ENCODE results near the gene ATF4.

The ATF4 gene

GRCh38 chr22:39535357-39535725 lies 15.0 kb downstream of the ATF4 start:
- ATAC-seq (ENCODE audit: low read depth) (no peak), DNase-seq (ENCODE audit: low spot score in 2 of 2) (no peak)
- peaks cover 15% of the 10 kb centered on the region for H3K4me1 Mint-ChIP-seq
- no peaks in the 10 kb centered on the region for H3K27me3 Mint-ChIP-seq
- H3K4me3 Mint-ChIP-seq: no peak overlapping the region
- H3K27ac Mint-ChIP-seq: no peak overlapping the region
- H3K9me3 Mint-ChIP-seq: no peaks in the 10 kb centered on the region
- peaks cover 7% of the 10 kb centered on the region for H3K36me3 Mint-ChIP-seq

- Mint-ChIP-seq H3K4me3 (no peak overlapping the region), H3K4me1 (peaks cover 10% of the 10 kb centered on the region), H3K27ac (no peak overlapping the region), H3K27me3 (no peaks in the 10 kb centered on the region), H3K9me3 (no peaks in the 10 kb centered on the region), H3K36me3 (peaks cover 7% of the 10 kb centered on the region)
- DNase-seq (ENCODE audit: low spot score in 2 of 2) (no peak), ATAC-seq (ENCODE audit: low read depth) (no peak)
Measured at GRCh38 chr22:39535831-39536449, 15.6 kb downstream of the ATF4 start.

GRCh38 chr22:39536711-39537110 lies 16.3 kb downstream of the ATF4 start:
- ATAC-seq (ENCODE audit: low read depth): no peak
- no peak overlapping the region for H3K27ac Mint-ChIP-seq

GRCh38 chr22:39537975-39538374 lies 17.6 kb downstream of the ATF4 start:
- no peaks in the 10 kb centered on the region for H3K36me3 Mint-ChIP-seq
- H3K27me3 Mint-ChIP-seq: peaks cover 3% of the 10 kb centered on the region
- DNase-seq (ENCODE audit: low spot score in 2 of 2) (no peak), ATAC-seq (ENCODE audit: low read depth) (no peak)
- H3K4me1 Mint-ChIP-seq: no peaks in the 10 kb centered on the region
- H3K9me3 Mint-ChIP-seq: no peaks in the 10 kb centered on the region
- no peak overlapping the region for H3K27ac Mint-ChIP-seq
- no peak overlapping the region for H3K4me3 Mint-ChIP-seq

More at GRCh38 chr22:39536711-39537110, 16.3 kb downstream of the ATF4 start:
- Mint-ChIP-seq H3K4me1 (peaks cover 4% of the 10 kb centered on the region), H3K36me3 (peaks cover 4% of the 10 kb centered on the region), H3K27me3 (no peaks in the 10 kb centered on the region), H3K9me3 (no peaks in the 10 kb centered on the region), H3K4me3 (no peak overlapping the region)
- DNase-seq (ENCODE audit: low spot score in 2 of 2): no peak

- peaks cover 6% of the 10 kb centered on the region for H3K4me1 Mint-ChIP-seq
- ATAC-seq (ENCODE audit: low read depth) (peak; percentile 74), DNase-seq (ENCODE audit: low spot score in 2 of 2) (no peak)
- H3K27me3 Mint-ChIP-seq: peaks cover 25% of the 10 kb centered on the region
- H3K27ac Mint-ChIP-seq: no peak overlapping the region
- H3K36me3 Mint-ChIP-seq: no peaks in the 10 kb centered on the region
- no peaks in the 10 kb centered on the region for H3K9me3 Mint-ChIP-seq
- no peak overlapping the region for H3K4me3 Mint-ChIP-seq
Measured at GRCh38 chr22:39543095-39543494, 22.7 kb downstream of the ATF4 start.

- H3K4me1 Mint-ChIP-seq: peaks cover 6% of the 10 kb centered on the region
- no peak overlapping the region for H3K27ac Mint-ChIP-seq
- H3K4me3 Mint-ChIP-seq: no peak overlapping the region
- no peak for DNase-seq (ENCODE audit: low spot score in 2 of 2)
- H3K9me3 Mint-ChIP-seq: no peaks in the 10 kb centered on the region
- H3K36me3 Mint-ChIP-seq: no peaks in the 10 kb centered on the region
- no peak for ATAC-seq (ENCODE audit: low read depth)
- H3K27me3 Mint-ChIP-seq: peaks cover 27% of the 10 kb centered on the region
Measured at GRCh38 chr22:39545386-39546365, 25.3 kb downstream of the ATF4 start.

GRCh38 chr22:39546889-39547586 lies 26.7 kb downstream of the ATF4 start:
- H3K9me3 Mint-ChIP-seq: no peaks in the 10 kb centered on the region
- no peak overlapping the region for H3K27ac Mint-ChIP-seq
- ATAC-seq (ENCODE audit: low read depth): no peak
- DNase-seq (ENCODE audit: low spot score in 2 of 2): no peak
- H3K36me3 Mint-ChIP-seq: no peaks in the 10 kb centered on the region
- H3K27me3 Mint-ChIP-seq: peaks cover 33% of the 10 kb centered on the region
- peaks cover 6% of the 10 kb centered on the region for H3K4me1 Mint-ChIP-seq
- no peak overlapping the region for H3K4me3 Mint-ChIP-seq

GRCh38 chr22:39547587-39547947 lies 27.2 kb downstream of the ATF4 start:
- ATAC-seq (ENCODE audit: low read depth): no peak
- H3K4me1 Mint-ChIP-seq: peaks cover 6% of the 10 kb centered on the region

GRCh38 chr22:39553429-39553828 lies 33.1 kb downstream of the ATF4 start:
- Mint-ChIP-seq H3K4me1 (peaks cover 5% of the 10 kb centered on the region), H3K36me3 (no peaks in the 10 kb centered on the region), H3K27ac (no peak overlapping the region), H3K4me3 (no peak overlapping the region), H3K27me3 (peaks cover 27% of the 10 kb centered on the region), H3K9me3 (no peaks in the 10 kb centered on the region)
- no peak for ATAC-seq (ENCODE audit: low read depth)
- no peak for DNase-seq (ENCODE audit: low spot score in 2 of 2)

More at GRCh38 chr22:39547587-39547947, 27.2 kb downstream of the ATF4 start:
- Mint-ChIP-seq H3K4me3 (no peak overlapping the region), H3K27ac (no peak overlapping the region), H3K27me3 (peaks cover 31% of the 10 kb centered on the region), H3K36me3 (no peaks in the 10 kb centered on the region), H3K9me3 (no peaks in the 10 kb centered on the region)
- DNase-seq (ENCODE audit: low spot score in 2 of 2): no peak

- H3K36me3 Mint-ChIP-seq: no peaks in the 10 kb centered on the region
- peaks cover 5% of the 10 kb centered on the region for H3K4me1 Mint-ChIP-seq
- ATAC-seq (ENCODE audit: low read depth) (no peak), DNase-seq (ENCODE audit: low spot score in 2 of 2) (no peak)
- H3K27ac Mint-ChIP-seq: no peak overlapping the region
- no peak overlapping the region for H3K4me3 Mint-ChIP-seq
- H3K9me3 Mint-ChIP-seq: no peaks in the 10 kb centered on the region
- H3K27me3 Mint-ChIP-seq: peaks cover 30% of the 10 kb centered on the region
Measured at GRCh38 chr22:39554151-39554550, 33.8 kb downstream of the ATF4 start.

GRCh38 chr22:39556970-39557841 lies 36.8 kb downstream of the ATF4 start:
- Mint-ChIP-seq H3K4me1 (peaks cover 5% of the 10 kb centered on the region), H3K9me3 (no peaks in the 10 kb centered on the region), H3K4me3 (peak overlapping the region; percentile 54), H3K36me3 (no peaks in the 10 kb centered on the region), H3K27me3 (peaks cover 29% of the 10 kb centered on the region), H3K27ac (no peak overlapping the region)
- DNase-seq (ENCODE audit: low spot score in 2 of 2): no peak
- ATAC-seq (ENCODE audit: low read depth): peak; percentile 65

- Mint-ChIP-seq H3K4me3 (peak overlapping the region; percentile 44), H3K36me3 (no peaks in the 10 kb centered on the region), H3K9me3 (no peaks in the 10 kb centered on the region), H3K27ac (no peak overlapping the region), H3K4me1 (peaks cover 5% of the 10 kb centered on the region), H3K27me3 (peaks cover 23% of the 10 kb centered on the region)
- DNase-seq (ENCODE audit: low spot score in 2 of 2) (no peak), ATAC-seq (ENCODE audit: low read depth) (no peak)
Measured at GRCh38 chr22:39558254-39558727, 37.9 kb downstream of the ATF4 start.

GRCh38 chr22:39558950-39559349 lies 38.6 kb downstream of the ATF4 start:
- Mint-ChIP-seq H3K4me3 (no peak overlapping the region), H3K9me3 (no peaks in the 10 kb centered on the region), H3K4me1 (peaks cover 5% of the 10 kb centered on the region), H3K27ac (no peak overlapping the region), H3K27me3 (peaks cover 23% of the 10 kb centered on the region), H3K36me3 (no peaks in the 10 kb centered on the region)
- no peak for DNase-seq (ENCODE audit: low spot score in 2 of 2)
- no peak for ATAC-seq (ENCODE audit: low read depth)
